ENCODE measurements around the gene PITX2. TPM values are rescaled to one million over a fixed set of nuclear protein-coding genes. Genes with fewer than 3 reads are reported as not detected.
A peak's percentile ranks its signal among the peaks of the same experiment; 100 is the strongest.

PITX2 gene
- total and polyA plus RNA-seq, 2 of the 8 experiments (the other 6 are each of a cell fraction or from before 2014, with no cell fraction given): 0.09 to 0.67 TPM

- no peak for FAIRE-seq
- peaks cover 11% of the 10 kb centered on the region; the same call in 1 of the 2 replicates for H3K23me2 ChIP-seq (ENCODE audit: low read depth, low read length)
- 0 out of 2 replicates have a peak overlapping the region, but pooled peaks have one; percentile 18 for H2BK15ac ChIP-seq (ENCODE audit: low read length)
- no peaks in the 10 kb centered on the region for H3K79me2 ChIP-seq (ENCODE audit: control insufficient read depth in 1 of 2, insufficient read depth in 2 of 2, low read length in 2 of 2)
- H3K27ac ChIP-seq (ENCODE audit: low read depth, low read length): no peak overlapping the region
- H2AFZ ChIP-seq (ENCODE audit: low read length): no peak overlapping the region
- peaks cover 7 to 36% (median 26%) of the 10 kb centered on the region in 4 experiments for H3K4me1 ChIP-seq (replicated peaks in 1 of 4; ENCODE audit: control insufficient read depth in 3 of 4, insufficient read depth in 4 of 4, low read length in 3 of 4)
- no peak overlapping the region for H2BK20ac ChIP-seq (ENCODE audit: low read length)
- ChIA-PET CTCF (ENCODE audit: partially characterized antibody) (interaction anchor here (0.9 to 4.3 kb wide), 6 partner anchors 10 to 623 kb away, joined by 3 to 17 read pairs (median 3); no protein-coding TSS in a partner anchor), POLR2A (ENCODE audit: partially characterized antibody) (interaction anchor here (0.7 to 1.5 kb wide), 3 partner anchors 8 to 19 kb away, joined by 3 to 5 read pairs (median 3); no protein-coding TSS in a partner anchor)
- peak in 1 of 2 experiments; percentile 85 for DNase-seq (ENCODE audit: low read depth in 1 of 2, low spot score in 2 of 2)
- no peak overlapping the region for H4K5ac ChIP-seq (ENCODE audit: insufficient read length, low read depth, low read length)
- H3K36me3 ChIP-seq (ENCODE audit: control insufficient read depth in 2 of 4, insufficient read depth in 4 of 4, low read length in 3 of 4): peaks cover 0 to 5% (median 0%) of the 10 kb centered on the region in 4 experiments; a peak in 1 of 8 replicates
- no peak overlapping the region for H3K23ac ChIP-seq (ENCODE audit: insufficient read length)
- 0 out of 2 replicates have a peak overlapping the region, but pooled peaks have one; percentile 68 for H2BK12ac ChIP-seq (ENCODE audit: low read depth, low read length)
- WGBS, 2 experiments (ENCODE audit: extremely low coverage in 1 of 2, insufficient coverage in 1 of 2, insufficient read length in 1 of 2, insufficient replicate concordance in 2 of 2, low coverage in 1 of 2, low lambda C conversion rate in 2 of 2, missing lambda C conversion rate in 1 of 2): 1% methylated on average over 36 of the region's 37 CpGs; no CpG with 5 or more reads in 1 of the 2 experiments
- no peak overlapping the region for H3K14ac ChIP-seq (ENCODE audit: insufficient read length)
- no peak overlapping the region for H3K56ac ChIP-seq (replicated peaks; ENCODE audit: insufficient read length, low read depth, low read length)
- H4K20me1 ChIP-seq (replicated peaks in 1 of 2; ENCODE audit: control insufficient read depth in 1 of 2, insufficient read depth in 2 of 2, low read length in 2 of 2): peaks cover 3 to 25% of the 10 kb centered on the region in 2 experiments
- H4K8ac ChIP-seq (ENCODE audit: extremely low read depth, insufficient read depth, low read length): peak overlapping the region; percentile 45; the same call in 1 of the 2 replicates
- H3K4ac ChIP-seq (replicated peaks; ENCODE audit: insufficient read length, low read depth, low read length): no peak overlapping the region
- H3K4me3 ChIP-seq (ENCODE audit: extremely low read depth in 1 of 4, insufficient read depth in 2 of 4, low read depth in 3 of 4, low read length in 4 of 4): peak overlapping the region; percentile 14 to 53 (median 32); a peak in 7 of 8 replicates
- peak overlapping the region; percentile 90 to 92 for H3K4me2 ChIP-seq (ENCODE audit: insufficient read depth in 1 of 2, low read depth in 2 of 2, low read length in 2 of 2)
- H2AK5ac ChIP-seq (ENCODE audit: low read depth, low read length): no peak overlapping the region
- H3K9me3 ChIP-seq (ENCODE audit: insufficient read depth in 2 of 2, low read depth in 1 of 2, low read length in 1 of 2): no peaks in the 10 kb centered on the region
- H2BK5ac ChIP-seq (ENCODE audit: low read depth, low read length): no peak overlapping the region
- H3K18ac ChIP-seq (ENCODE audit: extremely low read depth, low read length): 0 out of 2 replicates have a peak overlapping the region, but pooled peaks have one; percentile 56
- no peak overlapping the region for H2BK120ac ChIP-seq (replicated peaks; ENCODE audit: low read depth, low read length)
- peaks cover 77 to 98% (median 92%) of the 10 kb centered on the region in 4 experiments for H3K27me3 ChIP-seq (replicated peaks in 1 of 4; ENCODE audit: control insufficient read depth in 3 of 4, extremely low read depth in 1 of 4, insufficient read depth in 3 of 4, low read length in 3 of 4)
- H3K79me1 ChIP-seq (ENCODE audit: low read depth, low read length): no peaks in the 10 kb centered on the region
- no peak overlapping the region for H3K9ac ChIP-seq (replicated peaks in 1 of 4; ENCODE audit: extremely low read depth in 1 of 4, low read depth in 3 of 4, low read length in 3 of 4)
- H4K91ac ChIP-seq (replicated peaks; ENCODE audit: insufficient read length, low read length): no peak overlapping the region
- TF ChIP-seq SP1 (IDR thresholded peaks at IDR 0.05; ENCODE audit: low read depth, low read length): no peak
- peak; percentile 20 to 39; a peak in 1 of 4 replicates for TF ChIP-seq RAD21 (IDR thresholded peaks at IDR 0.05 in 1 of 2, conservative IDR thresholded peaks at IDR 0.05 in 1 of 2; ENCODE audit: low read depth in 2 of 2, low read length in 2 of 2)
- peak; percentile 24; the same call in 1 of the 2 replicates for TF ChIP-seq ATF2 (IDR thresholded peaks at IDR 0.05; ENCODE audit: low read length)
- no peak for TF ChIP-seq CBX5 (IDR thresholded peaks at IDR 0.05; ENCODE audit: low read depth, low read length)
- TF ChIP-seq TAF7 (optimal IDR thresholded peaks at IDR 0.05; ENCODE audit: borderline replicate concordance, low read depth, low read length): no peak
- no peak for TF ChIP-seq POLR2A (IDR thresholded peaks at IDR 0.05; ENCODE audit: control extremely low read depth in 1 of 2, low read depth in 2 of 2, low read length in 2 of 2)
- TF ChIP-seq ASH2L (IDR thresholded peaks at IDR 0.05; ENCODE audit: low read length): peak; percentile 37
- no peak for TF ChIP-seq MAFK (IDR thresholded peaks at IDR 0.05; ENCODE audit: low read depth, low read length)
- TF ChIP-seq NRF1 (IDR thresholded peaks at IDR 0.05; ENCODE audit: low read depth, low read length): no peak
- no peak for TF ChIP-seq EGR1 (IDR thresholded peaks at IDR 0.05; ENCODE audit: borderline replicate concordance, low read depth, low read length)
- 0 out of 2 replicates have a peak, but pooled peaks have one; percentile 6 for TF ChIP-seq CREB1 (IDR thresholded peaks at IDR 0.05)
Measured at GRCh38 chr4:110620691-110621327, 2.1 kb downstream of the PITX2 start.
